ELF-1 (cell line): ENCODE data around the gene APOA1.
A peak's percentile ranks its signal among the peaks of the same experiment; 100 is the strongest.
"Not testable (repeated sequence)": the region's sequence is repeated elsewhere in the genome, so short reads cannot be mapped to it uniquely, and the experiment has no call there.

Experiments used
- DNase-seq: peaks from one replicate; pipeline ENCODE4 v3.0.0-alpha.2; 2016; ENCODE audit warnings: low read depth, low spot score

The APOA1 gene

GRCh38 chr11:116814502-116814901 is 22.9 kb downstream of the APOA1 start:
- DNase-seq, result no peak

GRCh38 chr11:116813781-116814471 is 23.5 kb downstream of the APOA1 start:
- DNase-seq, result no peak

DNA sequence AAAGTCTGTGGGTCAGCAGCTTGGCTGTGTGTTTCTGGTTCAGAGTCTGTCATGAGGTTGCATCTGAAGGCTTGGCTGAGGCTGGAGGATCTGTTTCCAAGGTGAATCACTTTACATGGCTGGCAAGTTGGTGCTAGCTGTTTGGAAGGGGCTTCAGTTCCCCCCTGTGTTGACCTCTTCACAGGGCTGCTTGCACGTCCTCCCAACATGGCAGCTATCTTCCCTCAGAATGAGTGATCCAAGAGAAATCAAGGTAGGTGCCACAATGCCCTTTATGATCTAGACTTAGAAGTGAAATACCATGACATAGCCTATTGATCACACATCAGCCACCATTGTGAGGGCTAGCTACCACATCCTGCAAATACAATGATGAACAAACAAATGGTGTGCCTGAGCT is 24.3 kb downstream of the APOA1 start:
- no peak for DNase-seq

- DNase-seq, result no peak
These were observed 25.3 kb downstream of the APOA1 start for GRCh38 chr11:116812109-116812508.

- DNase-seq, result no peak
These were observed 26.2 kb downstream of the APOA1 start for GRCh38 chr11:116811194-116811593.

DNA sequence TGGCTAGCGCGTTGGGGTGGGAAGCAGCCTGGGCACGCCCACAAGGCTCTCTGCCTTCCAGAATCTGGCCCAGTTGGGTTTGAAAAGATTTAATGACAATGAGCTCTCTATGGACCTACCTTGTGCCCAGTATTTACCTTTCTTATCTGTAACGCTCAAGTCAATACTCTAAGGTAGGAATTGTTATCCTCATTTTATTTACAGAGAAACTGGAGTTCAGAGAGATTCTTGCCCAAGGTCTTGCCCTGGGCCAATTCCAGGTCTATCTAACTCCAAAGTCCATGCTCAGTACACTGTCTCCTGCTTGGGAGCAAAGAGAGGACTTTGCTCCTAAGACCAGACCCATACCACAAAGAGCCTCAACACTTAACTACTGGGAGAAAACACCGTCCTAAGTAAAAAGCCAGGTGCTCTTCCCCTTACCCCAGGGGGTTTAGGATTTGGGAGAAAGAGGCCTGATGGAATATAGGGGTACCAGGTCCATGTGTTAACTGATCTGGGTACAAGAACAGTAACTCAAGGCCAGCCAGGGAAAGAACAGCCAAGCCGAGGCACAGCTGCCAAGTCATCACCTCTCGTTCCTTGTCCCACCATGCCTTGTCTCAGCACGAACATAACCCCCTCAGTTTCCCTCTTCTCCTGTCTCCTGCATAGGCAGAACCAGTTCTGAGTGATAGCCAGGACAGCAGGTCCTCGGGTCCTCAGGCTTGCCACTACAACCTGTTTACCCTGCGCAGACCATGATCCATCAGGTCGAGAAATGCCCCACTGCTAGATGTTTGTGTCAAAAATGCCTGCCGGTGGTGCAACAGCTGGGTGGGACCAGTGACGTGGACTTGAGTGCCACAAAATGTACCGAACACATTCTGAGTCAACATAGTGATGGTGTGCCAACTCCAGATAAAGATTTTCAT is 28.9 kb downstream of the APOA1 start:
- no peak for DNase-seq

GRCh38 chr11:116807601-116808261 is 29.7 kb downstream of the APOA1 start:
- no peak for DNase-seq

DNA sequence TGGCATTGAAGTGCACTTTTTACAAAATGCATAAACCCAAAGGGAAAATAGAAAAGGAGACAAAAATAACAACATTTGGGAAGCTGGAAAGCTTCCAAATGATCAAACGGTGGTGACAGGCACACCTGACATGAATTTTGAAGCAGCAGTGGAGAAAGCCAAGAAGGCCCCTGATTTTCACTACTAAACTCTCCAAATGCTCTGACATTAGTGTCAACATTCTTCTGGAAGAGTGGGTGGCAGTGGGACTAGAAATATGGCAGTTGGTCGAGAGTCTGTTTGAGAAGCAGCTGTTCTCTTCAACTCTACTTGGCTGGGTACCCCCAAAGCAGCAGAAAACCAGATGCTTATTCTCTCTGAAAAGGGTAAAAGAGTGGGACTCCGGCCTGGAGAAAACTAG is 33.4 kb downstream of the APOA1 start:
- DNase-seq, result no peak

GRCh38 chr11:116801662-116802061 is 35.8 kb downstream of the APOA1 start:
- not testable (repeated sequence) for DNase-seq

- DNase-seq, result no peak
These were observed 36.8 kb downstream of the APOA1 start for GRCh38 chr11:116800610-116801009.

DNA sequence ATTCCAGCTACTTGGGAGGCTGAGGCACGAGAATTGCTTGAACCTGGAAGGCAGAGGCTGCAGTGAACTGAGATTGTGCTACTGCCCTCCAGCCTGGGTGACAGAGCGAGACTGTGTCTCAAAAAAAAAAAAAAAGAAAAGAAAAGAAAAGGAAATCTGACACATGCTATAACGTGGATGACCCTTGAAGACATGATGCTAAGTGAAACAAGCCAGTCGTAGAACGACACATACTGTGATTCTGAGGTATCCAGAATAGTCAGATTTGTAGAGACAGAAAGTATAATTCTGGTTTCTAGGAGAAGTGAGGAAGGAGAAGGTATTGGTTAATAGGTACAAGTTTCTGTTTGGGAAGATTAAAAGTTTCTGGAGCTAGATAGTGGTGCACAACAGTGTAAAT is 39.1 kb downstream of the APOA1 start:
- DNase-seq, result no peak

DNA sequence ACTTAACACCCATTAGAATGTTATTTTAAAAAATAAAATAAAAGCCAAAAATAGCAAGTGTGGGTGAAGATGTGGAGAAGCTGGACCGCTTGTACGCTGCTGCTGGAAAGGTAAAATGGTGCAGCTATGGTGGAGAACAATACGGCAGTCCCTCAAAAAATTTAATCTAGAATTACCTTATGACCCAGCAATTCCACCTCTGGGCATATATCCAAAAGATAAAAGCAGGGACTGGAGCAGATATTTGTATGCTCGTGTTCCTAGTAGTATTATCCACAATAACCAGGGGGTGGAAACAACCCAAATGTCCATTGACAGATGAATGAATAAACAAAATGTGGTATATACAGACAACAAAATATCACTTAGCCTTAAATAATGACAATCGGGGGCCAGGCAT is 39.6 kb downstream of the APOA1 start:
- DNase-seq, result no peak

- no peak for DNase-seq
These were observed 40.9 kb downstream of the APOA1 start for GRCh38 chr11:116796548-116796947.

DNA sequence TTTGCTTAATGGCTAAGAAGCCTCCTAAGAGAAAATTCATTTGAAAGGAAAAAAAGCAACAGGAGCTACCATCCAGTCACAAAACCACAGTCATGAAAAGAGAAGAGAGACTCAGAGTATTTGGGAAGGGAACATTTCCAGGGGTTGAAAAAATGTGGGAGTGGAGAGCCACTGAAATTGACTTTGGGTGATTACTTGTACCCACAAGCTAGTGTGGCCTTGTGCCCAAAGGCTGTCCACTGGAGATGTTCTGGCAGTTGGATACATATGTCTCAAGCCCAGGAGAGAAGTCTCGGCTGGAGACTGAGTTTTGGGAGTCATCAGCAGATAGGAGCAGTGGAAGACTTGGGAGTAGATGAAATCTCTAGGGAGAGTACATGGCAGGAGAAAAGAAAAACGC is 42.6 kb downstream of the APOA1 start:
- no peak for DNase-seq

- no peak for DNase-seq
These were observed 43.7 kb downstream of the APOA1 start for GRCh38 chr11:116793772-116794097.

- DNase-seq, result no peak
These were observed 44.3 kb downstream of the APOA1 start for GRCh38 chr11:116792869-116793771.

DNA sequence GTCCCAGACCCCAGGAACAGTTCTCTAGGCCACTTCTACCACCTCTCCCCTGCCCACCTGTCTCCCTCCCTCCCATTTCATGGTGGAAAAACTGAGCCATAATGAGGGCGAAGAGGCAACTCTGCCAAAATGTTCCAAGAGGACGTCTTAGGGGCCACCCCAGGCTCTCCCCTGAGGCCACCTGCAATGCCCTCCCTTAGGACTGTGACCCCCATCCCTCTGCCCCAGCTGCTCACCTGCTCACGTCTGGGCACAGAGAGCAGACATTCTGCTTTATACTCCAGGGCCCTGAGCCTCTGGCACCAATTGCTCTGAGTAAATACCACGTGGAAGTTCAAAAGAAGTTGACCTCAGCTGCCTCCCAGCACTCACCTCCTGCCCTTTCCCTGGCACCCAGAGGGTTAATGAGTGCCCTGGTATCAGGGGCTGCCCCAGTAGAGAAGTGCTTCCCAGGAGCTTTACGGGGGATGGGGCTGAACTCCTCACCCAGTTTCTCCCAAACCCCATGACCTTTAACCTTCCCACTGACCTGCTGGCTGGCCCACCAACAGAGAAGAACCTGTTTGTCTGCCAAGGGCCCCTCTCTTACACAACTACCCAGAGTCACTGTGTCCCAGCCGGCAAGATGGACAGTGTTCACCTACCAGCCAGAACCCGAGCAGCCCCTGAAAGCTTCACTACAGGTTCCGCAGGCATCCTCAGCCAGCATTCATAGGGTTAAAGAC is 45.1 kb downstream of the APOA1 start:
- no peak for DNase-seq

GRCh38 chr11:116791813-116792143 is 45.6 kb downstream of the APOA1 start, which contains the start of gene APOA5:
Gene APOA5 (minus strand): TSS chr11:116791879. CDS start chr11:116791860, 19 bp downstream.
- DNase-seq, result no peak

DNA sequence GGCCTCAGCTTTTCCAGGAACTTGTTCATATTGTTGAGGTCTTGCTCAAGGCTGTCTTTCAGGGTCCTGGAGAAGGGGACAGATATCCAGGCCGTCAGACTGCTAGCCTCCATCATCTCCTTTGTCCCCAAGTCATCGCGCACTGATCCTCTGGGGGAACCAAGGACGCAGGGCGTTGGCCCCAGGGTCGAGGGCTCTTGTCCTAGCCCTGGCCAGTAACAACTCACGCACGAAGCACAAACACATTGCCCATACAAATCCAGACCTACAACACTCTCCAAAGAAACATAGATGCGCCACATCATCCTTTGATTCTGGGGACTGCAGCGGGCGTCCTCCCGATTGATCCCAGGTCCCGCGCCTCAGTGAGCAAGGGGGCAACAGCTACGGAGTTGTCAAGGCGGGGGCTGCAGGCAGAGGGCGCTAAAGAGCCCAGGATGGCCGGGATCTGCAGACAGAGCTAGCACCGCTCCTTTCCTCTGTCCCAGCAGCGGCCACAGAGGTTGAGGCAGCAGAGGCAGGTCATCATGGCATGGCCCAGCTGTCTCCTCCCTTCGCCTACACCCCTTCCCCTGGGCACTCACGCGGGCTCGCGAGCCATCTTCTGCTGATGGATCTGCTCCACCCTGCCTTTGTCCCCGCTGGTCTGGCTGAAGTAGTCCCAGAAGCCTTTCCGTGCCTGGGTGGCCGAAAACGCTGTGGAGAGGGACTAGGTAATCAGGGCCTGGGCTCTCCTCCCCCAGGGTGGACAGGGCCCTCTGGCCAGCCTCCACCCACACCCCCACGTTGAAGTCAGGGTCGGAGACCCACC is 46.2 kb downstream of the APOA1 start:
- DNase-seq, result peak; percentile 92
